AG09309 (cell line): ENCODE data around the gene NMUR1.

ENCODE experiments used
- DNase-seq: peaks from one replicate; pipeline ENCODE4 v3.0.0-alpha.2; 2010; ENCODE audit warnings: low read depth
- H3K4me3 ChIP-seq: 2 replicates; pipeline ENCODE4 v1.5.1; 2011; ENCODE audit warnings: mild to moderate bottlenecking, low read depth, low read length, moderate library complexity; ENCODE audit not compliant: control insufficient read depth
- CTCF ChIP-seq: IDR thresholded peaks from 2 replicates; pipeline ENCODE4 v1.5.1; 2011; ENCODE audit warnings: mild to moderate bottlenecking, low read depth, low read length, inconsistent platforms; ENCODE audit not compliant: insufficient read depth, control insufficient read depth; ENCODE audit errors: missing control alignments

NMUR1 gene

GRCh38 chr2:231525248-231526163 lies 4.7 kb downstream of the NMUR1 start:
- TF ChIP-seq CTCF: no peak
- H3K4me3 ChIP-seq: no peak overlapping the region
- no peak for DNase-seq

GRCh38 chr2:231524477-231525247 lies 5.6 kb downstream of the NMUR1 start:
- no peak for DNase-seq
- no peak overlapping the region for H3K4me3 ChIP-seq
- no peak for TF ChIP-seq CTCF

GRCh38 chr2:231523451-231524285 lies 6.6 kb downstream of the NMUR1 start:
- TF ChIP-seq CTCF: no peak
- DNase-seq: no peak
- no peak overlapping the region for H3K4me3 ChIP-seq

- no peak overlapping the region for H3K4me3 ChIP-seq
- DNase-seq: peak; percentile 39
- no peak for TF ChIP-seq CTCF
These were observed 7.6 kb downstream of the NMUR1 start for GRCh38 chr2:231522418-231523180.

- no peak for TF ChIP-seq CTCF
- DNase-seq: no peak
- H3K4me3 ChIP-seq: no peak overlapping the region
These were observed 8.8 kb downstream of the NMUR1 start for GRCh38 chr2:231521443-231521842.
